GM23338 (cell line): ENCODE results near the gene SEMA4C. TPM values are rescaled to one million over a fixed set of nuclear protein-coding genes. Genes with fewer than 3 reads are reported as not detected.

Experiments
- ATAC-seq: fragments of 200-7000 bp; cut with Tn5 transposase; 3 replicates; pipeline ENCODE4 v1.9.1; 2020
- DNase-seq: peaks from one replicate; pipeline ENCODE4 v3.0.0-alpha.2; 2015; ENCODE audit warnings: low spot score
- H2AFZ ChIP-seq: fragments of 200-600 bp; sonication (generic); 2 replicates; pipeline ENCODE4 v1.8.0; 2016; ENCODE audit warnings: antibody characterized with exemption, mild to moderate bottlenecking, moderate library complexity
- H3F3A ChIP-seq: fragments of 200-600 bp; sonication (generic); replicated peaks from 2 replicates; pipeline ENCODE4 v1.8.0; 2017; ENCODE audit warnings: antibody characterized with exemption, mixed run types, low read depth
- H3K27ac ChIP-seq: fragments of 200-600 bp; sonication (generic); 2 replicates; pipeline ENCODE4 v1.6.1; 2016; ENCODE audit warnings: low read depth
- H3K27me3 ChIP-seq: fragments of 200-600 bp; sonication (generic); 2 replicates; pipeline ENCODE4 v1.8.0; 2016; ENCODE audit warnings: mild to moderate bottlenecking, mixed run types, moderate library complexity; ENCODE audit not compliant: insufficient read depth
- H3K36me3 ChIP-seq: fragments of 200-600 bp; sonication (generic); 2 replicates; pipeline ENCODE4 v1.8.0; 2016; ENCODE audit warnings: mild to moderate bottlenecking; ENCODE audit not compliant: insufficient read depth
- H3K4me1 ChIP-seq: fragments of 200-600 bp; sonication (generic); 2 replicates; pipeline ENCODE4 v1.8.0; 2016; ENCODE audit warnings: mild to moderate bottlenecking, moderate library complexity; ENCODE audit not compliant: insufficient read depth
- H3K4me2 ChIP-seq: fragments of 200-600 bp; sonication (generic); 2 replicates; pipeline ENCODE4 v1.7.1; 2017; ENCODE audit warnings: mixed run types
- H3K4me3 ChIP-seq: fragments of 200-600 bp; sonication (generic); 2 replicates; pipeline ENCODE4 v1.6.1; 2016; ENCODE audit warnings: mixed run types
- H3K79me2 ChIP-seq: fragments of 200-600 bp; sonication (generic); replicated peaks from 2 replicates; pipeline ENCODE4 v1.8.0; 2017; ENCODE audit warnings: mild to moderate bottlenecking; ENCODE audit not compliant: insufficient read depth
- H3K9me2 ChIP-seq: fragments of 200-600 bp; sonication (generic); 2 replicates; pipeline ENCODE4 v1.8.0; 2017; ENCODE audit not compliant: insufficient read depth
- H4K20me1 ChIP-seq: fragments of 200-600 bp; sonication (generic); replicated peaks from 2 replicates; pipeline ENCODE4 v1.8.0; 2017; ENCODE audit warnings: mild to moderate bottlenecking; ENCODE audit not compliant: insufficient read depth
- H3K27ac Mint-ChIP-seq: 2 replicates; pipeline ENCODE4 v1.8.0; 2020; ENCODE audit warnings: inconsistent platforms, mild to moderate bottlenecking, moderate library complexity, mixed read lengths
- H3K27me3 Mint-ChIP-seq: 3 replicates; pipeline ENCODE4 v1.8.0; 2022; ENCODE audit warnings: low read depth, mild to moderate bottlenecking, moderate library complexity, mixed read lengths, inconsistent platforms; ENCODE audit not compliant: insufficient read depth, poor library complexity
- H3K36me3 Mint-ChIP-seq: 3 replicates; pipeline ENCODE4 v1.8.0; 2021; ENCODE audit warnings: low read depth, mild to moderate bottlenecking, inconsistent platforms, moderate library complexity, mixed read lengths
- H3K4me1 Mint-ChIP-seq: 3 replicates; pipeline ENCODE4 v1.8.0; 2020; ENCODE audit warnings: mild to moderate bottlenecking, inconsistent platforms, mixed read lengths
- H3K4me3 Mint-ChIP-seq: 3 replicates; pipeline ENCODE4 v1.8.0; 2021; ENCODE audit warnings: moderate library complexity, mild to moderate bottlenecking, inconsistent platforms, mixed read lengths
- H3K9me3 Mint-ChIP-seq: 3 replicates; pipeline ENCODE4 v1.8.0; 2020; ENCODE audit warnings: moderate library complexity, mild to moderate bottlenecking, inconsistent platforms, mixed read lengths
- EZH2phosphoT487 ChIP-seq: fragments of 200-600 bp; sonication (generic); IDR thresholded peaks from one replicate; pipeline ENCODE4 v1.8.1; 2018; ENCODE audit warnings: antibody characterized with exemption; ENCODE audit not compliant: unreplicated experiment
- NANOG ChIP-seq: IDR thresholded peaks from 2 replicates; pipeline ENCODE4 v1.6.1; 2016; ENCODE audit warnings: antibody characterized with exemption, borderline replicate concordance
- polyA plus RNA-seq: library from polyadenylated mRNA; unstranded; fragments of >200 nt; fragmentation: Nextera tagmentation; extraction: Ambion mirVana; gene quantifications from 2 replicates; pipeline ENCODE4 v1.2.1, GENCODE V29; 2016
- total RNA-seq: library from RNA; depleted of rRNA; stranded (reverse); fragments of >200 nt; shearing (Covaris generic); gene quantifications from 2 replicates; pipeline ENCODE4 v1.2.3, GENCODE V29; 2014
- TF ChIP-seq, protein P1 (sequence below): IDR thresholded peaks from one replicate; pipeline ENCODE4 v1.6.1; 2018; ENCODE audit warnings: antibody characterized with exemption; ENCODE audit not compliant: unreplicated experiment
- TF ChIP-seq, protein P2 (sequence below): fragments of 250-450 bp; sonication (Bioruptor Pico); IDR thresholded peaks from 2 replicates; pipeline ENCODE4 v1.5.0; 2020; ENCODE audit warnings: mild to moderate bottlenecking, moderate library complexity

SEMA4C gene
- total and polyA plus RNA-seq, 2 experiments from 2014 or later: 16.8 to 80.7 TPM

DNA sequence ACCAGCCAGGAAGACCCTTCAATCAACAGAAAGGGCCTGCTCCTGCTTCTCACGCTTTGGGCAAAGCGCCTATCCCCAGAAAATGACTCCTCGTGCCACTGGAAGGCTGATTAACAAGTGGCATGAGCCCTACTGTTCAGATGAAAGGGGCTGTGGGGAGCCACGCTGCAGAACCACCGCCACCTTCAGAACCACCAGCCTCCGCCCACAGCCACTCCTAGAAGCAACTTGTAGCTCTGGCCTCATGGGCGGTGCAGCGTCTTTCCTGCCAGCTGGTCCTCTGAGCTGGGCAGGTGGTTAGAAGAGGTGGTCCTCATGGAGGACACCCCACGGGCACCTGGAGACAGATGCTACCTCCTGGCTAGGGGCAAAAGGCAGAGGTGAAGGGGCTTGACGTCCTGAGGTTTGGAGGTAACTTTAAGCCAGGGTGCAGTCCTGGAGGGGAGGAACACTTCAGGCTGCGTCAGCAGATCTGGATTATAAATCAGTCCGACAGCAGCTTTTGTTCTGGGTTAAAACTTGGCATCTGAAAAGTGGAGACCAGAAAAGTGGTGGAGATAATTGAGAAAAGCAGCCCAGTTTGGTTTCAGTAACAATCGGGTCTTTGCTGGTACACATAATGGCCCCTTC, 861 bp upstream of the SEMA4C start (continued):
- TF ChIP-seq, protein P1, sequence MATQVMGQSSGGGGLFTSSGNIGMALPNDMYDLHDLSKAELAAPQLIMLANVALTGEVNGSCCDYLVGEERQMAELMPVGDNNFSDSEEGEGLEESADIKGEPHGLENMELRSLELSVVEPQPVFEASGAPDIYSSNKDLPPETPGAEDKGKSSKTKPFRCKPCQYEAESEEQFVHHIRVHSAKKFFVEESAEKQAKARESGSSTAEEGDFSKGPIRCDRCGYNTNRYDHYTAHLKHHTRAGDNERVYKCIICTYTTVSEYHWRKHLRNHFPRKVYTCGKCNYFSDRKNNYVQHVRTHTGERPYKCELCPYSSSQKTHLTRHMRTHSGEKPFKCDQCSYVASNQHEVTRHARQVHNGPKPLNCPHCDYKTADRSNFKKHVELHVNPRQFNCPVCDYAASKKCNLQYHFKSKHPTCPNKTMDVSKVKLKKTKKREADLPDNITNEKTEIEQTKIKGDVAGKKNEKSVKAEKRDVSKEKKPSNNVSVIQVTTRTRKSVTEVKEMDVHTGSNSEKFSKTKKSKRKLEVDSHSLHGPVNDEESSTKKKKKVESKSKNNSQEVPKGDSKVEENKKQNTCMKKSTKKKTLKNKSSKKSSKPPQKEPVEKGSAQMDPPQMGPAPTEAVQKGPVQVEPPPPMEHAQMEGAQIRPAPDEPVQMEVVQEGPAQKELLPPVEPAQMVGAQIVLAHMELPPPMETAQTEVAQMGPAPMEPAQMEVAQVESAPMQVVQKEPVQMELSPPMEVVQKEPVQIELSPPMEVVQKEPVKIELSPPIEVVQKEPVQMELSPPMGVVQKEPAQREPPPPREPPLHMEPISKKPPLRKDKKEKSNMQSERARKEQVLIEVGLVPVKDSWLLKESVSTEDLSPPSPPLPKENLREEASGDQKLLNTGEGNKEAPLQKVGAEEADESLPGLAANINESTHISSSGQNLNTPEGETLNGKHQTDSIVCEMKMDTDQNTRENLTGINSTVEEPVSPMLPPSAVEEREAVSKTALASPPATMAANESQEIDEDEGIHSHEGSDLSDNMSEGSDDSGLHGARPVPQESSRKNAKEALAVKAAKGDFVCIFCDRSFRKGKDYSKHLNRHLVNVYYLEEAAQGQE: no peak
- TF ChIP-seq, protein P2, sequence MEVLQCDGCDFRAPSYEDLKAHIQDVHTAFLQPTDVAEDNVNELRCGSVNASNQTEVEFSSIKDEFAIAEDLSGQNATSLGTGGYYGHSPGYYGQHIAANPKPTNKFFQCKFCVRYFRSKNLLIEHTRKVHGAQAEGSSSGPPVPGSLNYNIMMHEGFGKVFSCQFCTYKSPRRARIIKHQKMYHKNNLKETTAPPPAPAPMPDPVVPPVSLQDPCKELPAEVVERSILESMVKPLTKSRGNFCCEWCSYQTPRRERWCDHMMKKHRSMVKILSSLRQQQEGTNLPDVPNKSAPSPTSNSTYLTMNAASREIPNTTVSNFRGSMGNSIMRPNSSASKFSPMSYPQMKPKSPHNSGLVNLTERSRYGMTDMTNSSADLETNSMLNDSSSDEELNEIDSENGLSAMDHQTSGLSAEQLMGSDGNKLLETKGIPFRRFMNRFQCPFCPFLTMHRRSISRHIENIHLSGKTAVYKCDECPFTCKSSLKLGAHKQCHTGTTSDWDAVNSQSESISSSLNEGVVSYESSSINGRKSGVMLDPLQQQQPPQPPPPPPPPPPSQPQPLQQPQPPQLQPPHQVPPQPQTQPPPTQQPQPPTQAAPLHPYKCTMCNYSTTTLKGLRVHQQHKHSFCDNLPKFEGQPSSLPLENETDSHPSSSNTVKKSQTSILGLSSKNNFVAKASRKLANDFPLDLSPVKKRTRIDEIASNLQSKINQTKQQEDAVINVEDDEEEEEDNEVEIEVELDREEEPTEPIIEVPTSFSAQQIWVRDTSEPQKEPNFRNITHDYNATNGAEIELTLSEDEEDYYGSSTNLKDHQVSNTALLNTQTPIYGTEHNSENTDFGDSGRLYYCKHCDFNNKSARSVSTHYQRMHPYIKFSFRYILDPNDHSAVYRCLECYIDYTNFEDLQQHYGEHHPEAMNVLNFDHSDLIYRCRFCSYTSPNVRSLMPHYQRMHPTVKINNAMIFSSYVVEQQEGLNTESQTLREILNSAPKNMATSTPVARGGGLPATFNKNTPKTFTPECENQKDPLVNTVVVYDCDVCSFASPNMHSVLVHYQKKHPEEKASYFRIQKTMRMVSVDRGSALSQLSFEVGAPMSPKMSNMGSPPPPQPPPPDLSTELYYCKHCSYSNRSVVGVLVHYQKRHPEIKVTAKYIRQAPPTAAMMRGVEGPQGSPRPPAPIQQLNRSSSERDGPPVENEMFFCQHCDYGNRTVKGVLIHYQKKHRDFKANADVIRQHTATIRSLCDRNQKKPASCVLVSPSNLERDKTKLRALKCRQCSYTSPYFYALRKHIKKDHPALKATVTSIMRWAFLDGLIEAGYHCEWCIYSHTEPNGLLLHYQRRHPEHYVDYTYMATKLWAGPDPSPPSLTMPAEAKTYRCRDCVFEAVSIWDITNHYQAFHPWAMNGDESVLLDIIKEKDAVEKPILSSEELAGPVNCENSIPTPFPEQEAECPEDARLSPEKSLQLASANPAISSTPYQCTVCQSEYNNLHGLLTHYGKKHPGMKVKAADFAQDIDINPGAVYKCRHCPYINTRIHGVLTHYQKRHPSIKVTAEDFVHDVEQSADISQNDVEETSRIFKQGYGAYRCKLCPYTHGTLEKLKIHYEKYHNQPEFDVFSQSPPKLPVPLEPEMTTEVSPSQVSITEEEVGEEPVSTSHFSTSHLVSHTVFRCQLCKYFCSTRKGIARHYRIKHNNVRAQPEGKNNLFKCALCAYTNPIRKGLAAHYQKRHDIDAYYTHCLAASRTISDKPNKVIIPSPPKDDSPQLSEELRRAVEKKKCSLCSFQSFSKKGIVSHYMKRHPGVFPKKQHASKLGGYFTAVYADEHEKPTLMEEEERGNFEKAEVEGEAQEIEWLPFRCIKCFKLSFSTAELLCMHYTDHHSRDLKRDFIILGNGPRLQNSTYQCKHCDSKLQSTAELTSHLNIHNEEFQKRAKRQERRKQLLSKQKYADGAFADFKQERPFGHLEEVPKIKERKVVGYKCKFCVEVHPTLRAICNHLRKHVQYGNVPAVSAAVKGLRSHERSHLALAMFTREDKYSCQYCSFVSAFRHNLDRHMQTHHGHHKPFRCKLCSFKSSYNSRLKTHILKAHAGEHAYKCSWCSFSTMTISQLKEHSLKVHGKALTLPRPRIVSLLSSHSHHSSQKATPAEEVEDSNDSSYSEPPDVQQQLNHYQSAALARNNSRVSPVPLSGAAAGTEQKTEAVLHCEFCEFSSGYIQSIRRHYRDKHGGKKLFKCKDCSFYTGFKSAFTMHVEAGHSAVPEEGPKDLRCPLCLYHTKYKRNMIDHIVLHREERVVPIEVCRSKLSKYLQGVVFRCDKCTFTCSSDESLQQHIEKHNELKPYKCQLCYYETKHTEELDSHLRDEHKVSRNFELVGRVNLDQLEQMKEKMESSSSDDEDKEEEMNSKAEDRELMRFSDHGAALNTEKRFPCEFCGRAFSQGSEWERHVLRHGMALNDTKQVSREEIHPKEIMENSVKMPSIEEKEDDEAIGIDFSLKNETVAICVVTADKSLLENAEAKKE: no peak

DNA sequence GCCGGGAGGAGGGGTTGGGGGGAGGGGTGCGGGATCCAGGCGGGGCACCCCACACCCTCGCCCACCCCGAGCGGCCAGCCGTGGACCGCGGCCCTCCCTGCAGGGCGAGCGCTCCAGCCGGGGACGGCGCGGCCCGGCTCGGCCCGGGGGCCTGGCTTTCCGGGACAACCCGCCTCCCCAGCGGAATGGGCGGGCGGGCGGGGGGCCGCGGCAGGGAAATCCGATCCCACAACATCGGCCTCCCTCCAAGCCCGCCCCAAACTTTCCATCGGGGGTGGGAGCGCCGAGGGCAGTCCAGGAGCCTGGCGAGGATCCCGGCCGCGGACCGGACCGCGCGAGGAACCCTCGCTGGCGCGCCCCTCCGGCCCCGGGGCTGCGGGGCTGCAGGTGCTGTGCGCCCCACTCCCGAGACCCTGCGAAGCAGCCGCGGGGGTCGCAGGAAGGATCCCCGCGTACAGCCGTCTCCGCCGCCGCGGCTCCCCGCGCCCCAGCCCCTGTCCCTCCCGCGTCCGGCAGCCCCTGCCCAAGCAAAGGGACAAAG, 529 bp downstream of the SEMA4C start:
- H3K27ac ChIP-seq: peak overlapping the region; percentile 87
- no peaks in the 10 kb centered on the region for H3K27me3 ChIP-seq
- H3K27ac Mint-ChIP-seq: no peak overlapping the region
- peak overlapping the region; percentile 87; the same call in 2 of the 3 replicates for H3K4me3 Mint-ChIP-seq
- H3K9me3 Mint-ChIP-seq: no peaks in the 10 kb centered on the region
- H3K36me3 Mint-ChIP-seq: peaks cover 34% of the 10 kb centered on the region
- H3K36me3 ChIP-seq: peaks cover 10% of the 10 kb centered on the region; the same call in 1 of the 2 replicates
- 0 out of 2 replicates have a peak, but pooled peaks cover 9% of the 10 kb centered on the region for H3F3A ChIP-seq
- peak overlapping the region; percentile 95 for H3K4me2 ChIP-seq
- no peaks in the 10 kb centered on the region for H3K9me2 ChIP-seq
- peaks cover 34% of the 10 kb centered on the region for H3K4me1 ChIP-seq
- H2AFZ ChIP-seq: no peak overlapping the region
- H3K4me1 Mint-ChIP-seq: peaks cover 47% of the 10 kb centered on the region
- peaks cover 32% of the 10 kb centered on the region for H3K79me2 ChIP-seq
- H4K20me1 ChIP-seq: no peaks in the 10 kb centered on the region; the same call in 1 of the 2 replicates
- H3K4me3 ChIP-seq: peak overlapping the region; percentile 90
- ATAC-seq (peak; percentile 24), DNase-seq (peak; percentile 67)
- H3K27me3 Mint-ChIP-seq: peaks cover 18% of the 10 kb centered on the region
- TF ChIP-seq NANOG (no peak), EZH2phosphoT487 (no peak)
- TF ChIP-seq, protein P2: no peak
